Body of pancreas (tissue), 4 donors: Measurements from ENCODE around the gene DMKN.

ENCODE experiments used
- POLR2A ChIP-seq, 3 donors: fragments of 450-650 bp; IDR thresholded peaks; one replicate each; pipeline ENCODE4 v1.6.1; 2016; ENCODE audit warnings: antibody characterized with exemption in 3 of 3, mild to moderate bottlenecking in 2 of 3
- TF ChIP-seq, protein P1 (sequence below), 7 experiments: fragments of 450-650 bp in 4 of 7; fragments of 200-600 bp in 3 of 7; sonication (generic) in 3 of 7; IDR thresholded peaks; one replicate each; pipeline ENCODE4 v1.5.1; 2016 to 2019; ENCODE audit warnings: antibody characterized with exemption in 7 of 7

DNA sequence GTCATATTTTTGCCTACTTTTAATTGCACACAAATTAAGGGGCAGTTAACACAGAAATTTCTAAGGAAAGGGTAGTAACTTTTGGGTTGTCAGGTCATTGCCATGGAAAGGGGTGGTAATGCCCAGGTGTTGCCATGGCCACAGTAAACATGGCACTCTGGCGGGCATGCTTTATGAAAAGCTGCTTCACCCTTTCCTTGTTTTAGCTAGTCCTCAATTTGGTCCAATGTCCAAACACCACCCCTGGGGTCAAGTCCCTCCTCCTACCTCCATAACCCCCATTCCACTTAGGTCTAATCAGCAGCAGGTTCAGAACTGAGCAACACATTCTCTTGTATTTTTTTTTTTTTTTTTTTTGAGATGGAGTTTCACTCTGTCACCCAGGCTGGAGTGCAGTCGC, 58.8 kb downstream of the DMKN start:
- TF ChIP-seq, protein P1, sequence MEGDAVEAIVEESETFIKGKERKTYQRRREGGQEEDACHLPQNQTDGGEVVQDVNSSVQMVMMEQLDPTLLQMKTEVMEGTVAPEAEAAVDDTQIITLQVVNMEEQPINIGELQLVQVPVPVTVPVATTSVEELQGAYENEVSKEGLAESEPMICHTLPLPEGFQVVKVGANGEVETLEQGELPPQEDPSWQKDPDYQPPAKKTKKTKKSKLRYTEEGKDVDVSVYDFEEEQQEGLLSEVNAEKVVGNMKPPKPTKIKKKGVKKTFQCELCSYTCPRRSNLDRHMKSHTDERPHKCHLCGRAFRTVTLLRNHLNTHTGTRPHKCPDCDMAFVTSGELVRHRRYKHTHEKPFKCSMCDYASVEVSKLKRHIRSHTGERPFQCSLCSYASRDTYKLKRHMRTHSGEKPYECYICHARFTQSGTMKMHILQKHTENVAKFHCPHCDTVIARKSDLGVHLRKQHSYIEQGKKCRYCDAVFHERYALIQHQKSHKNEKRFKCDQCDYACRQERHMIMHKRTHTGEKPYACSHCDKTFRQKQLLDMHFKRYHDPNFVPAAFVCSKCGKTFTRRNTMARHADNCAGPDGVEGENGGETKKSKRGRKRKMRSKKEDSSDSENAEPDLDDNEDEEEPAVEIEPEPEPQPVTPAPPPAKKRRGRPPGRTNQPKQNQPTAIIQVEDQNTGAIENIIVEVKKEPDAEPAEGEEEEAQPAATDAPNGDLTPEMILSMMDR (IDR thresholded peaks at IDR 0.05), result no peak
- TF ChIP-seq POLR2A (IDR thresholded peaks at IDR 0.05), result no peak
